GM23338 (cell line): ENCODE measurements around the gene BTBD9. TPM values are rescaled to one million over a fixed set of nuclear protein-coding genes. Genes with fewer than 3 reads are reported as not detected.

ENCODE experiments used
- ATAC-seq: fragments of 200-7000 bp; cut with Tn5 transposase; 3 replicates; pipeline ENCODE4 v1.9.1; 2020
- DNase-seq: peaks from one replicate; pipeline ENCODE4 v3.0.0-alpha.2; 2015; ENCODE audit warnings: low spot score
- H2AFZ ChIP-seq: fragments of 200-600 bp; sonication (generic); 2 replicates; pipeline ENCODE4 v1.8.0; 2016; ENCODE audit warnings: antibody characterized with exemption, mild to moderate bottlenecking, moderate library complexity
- H3F3A ChIP-seq: fragments of 200-600 bp; sonication (generic); replicated peaks from 2 replicates; pipeline ENCODE4 v1.8.0; 2017; ENCODE audit warnings: antibody characterized with exemption, mixed run types, low read depth
- H3K27ac ChIP-seq: fragments of 200-600 bp; sonication (generic); 2 replicates; pipeline ENCODE4 v1.6.1; 2016; ENCODE audit warnings: low read depth
- H3K27me3 ChIP-seq: fragments of 200-600 bp; sonication (generic); 2 replicates; pipeline ENCODE4 v1.8.0; 2016; ENCODE audit warnings: mild to moderate bottlenecking, mixed run types, moderate library complexity; ENCODE audit not compliant: insufficient read depth
- H3K36me3 ChIP-seq: fragments of 200-600 bp; sonication (generic); 2 replicates; pipeline ENCODE4 v1.8.0; 2016; ENCODE audit warnings: mild to moderate bottlenecking; ENCODE audit not compliant: insufficient read depth
- H3K4me1 ChIP-seq: fragments of 200-600 bp; sonication (generic); 2 replicates; pipeline ENCODE4 v1.8.0; 2016; ENCODE audit warnings: mild to moderate bottlenecking, moderate library complexity; ENCODE audit not compliant: insufficient read depth
- H3K4me2 ChIP-seq: fragments of 200-600 bp; sonication (generic); 2 replicates; pipeline ENCODE4 v1.7.1; 2017; ENCODE audit warnings: mixed run types
- H3K4me3 ChIP-seq: fragments of 200-600 bp; sonication (generic); 2 replicates; pipeline ENCODE4 v1.6.1; 2016; ENCODE audit warnings: mixed run types
- H3K79me2 ChIP-seq: fragments of 200-600 bp; sonication (generic); replicated peaks from 2 replicates; pipeline ENCODE4 v1.8.0; 2017; ENCODE audit warnings: mild to moderate bottlenecking; ENCODE audit not compliant: insufficient read depth
- H3K9me2 ChIP-seq: fragments of 200-600 bp; sonication (generic); 2 replicates; pipeline ENCODE4 v1.8.0; 2017; ENCODE audit not compliant: insufficient read depth
- H4K20me1 ChIP-seq: fragments of 200-600 bp; sonication (generic); replicated peaks from 2 replicates; pipeline ENCODE4 v1.8.0; 2017; ENCODE audit warnings: mild to moderate bottlenecking; ENCODE audit not compliant: insufficient read depth
- H3K27ac Mint-ChIP-seq: 2 replicates; pipeline ENCODE4 v1.8.0; 2020; ENCODE audit warnings: inconsistent platforms, mild to moderate bottlenecking, moderate library complexity, mixed read lengths
- H3K27me3 Mint-ChIP-seq: 3 replicates; pipeline ENCODE4 v1.8.0; 2022; ENCODE audit warnings: low read depth, mild to moderate bottlenecking, moderate library complexity, mixed read lengths, inconsistent platforms; ENCODE audit not compliant: insufficient read depth, poor library complexity
- H3K36me3 Mint-ChIP-seq: 3 replicates; pipeline ENCODE4 v1.8.0; 2021; ENCODE audit warnings: low read depth, mild to moderate bottlenecking, inconsistent platforms, moderate library complexity, mixed read lengths
- H3K4me1 Mint-ChIP-seq: 3 replicates; pipeline ENCODE4 v1.8.0; 2020; ENCODE audit warnings: mild to moderate bottlenecking, inconsistent platforms, mixed read lengths
- H3K4me3 Mint-ChIP-seq: 3 replicates; pipeline ENCODE4 v1.8.0; 2021; ENCODE audit warnings: moderate library complexity, mild to moderate bottlenecking, inconsistent platforms, mixed read lengths
- H3K9me3 Mint-ChIP-seq: 3 replicates; pipeline ENCODE4 v1.8.0; 2020; ENCODE audit warnings: moderate library complexity, mild to moderate bottlenecking, inconsistent platforms, mixed read lengths
- CREB1 ChIP-seq: fragments of 250-450 bp; sonication (Bioruptor Pico); IDR thresholded peaks from 2 replicates; pipeline ENCODE4 v1.5.0; 2020; ENCODE audit warnings: low read depth, mild to moderate bottlenecking, moderate library complexity
- CTCF ChIP-seq, 2 experiments: fragments of 200-600 bp in 1 of 2; sonication (generic) in 1 of 2; conservative IDR thresholded peaks; 2 replicates each; pipeline versions ENCODE4 v1.5.1 to v1.6.1; 2016 to 2017; ENCODE audit warnings: antibody characterized with exemption in 2 of 2, low read depth in 2 of 2, mild to moderate bottlenecking in 2 of 2, moderate library complexity in 1 of 2
- ETS1 ChIP-seq: IDR thresholded peaks from 2 replicates; pipeline ENCODE4 v1.6.1; 2016; ENCODE audit warnings: antibody characterized with exemption
- EZH2phosphoT487 ChIP-seq: fragments of 200-600 bp; sonication (generic); IDR thresholded peaks from one replicate; pipeline ENCODE4 v1.8.1; 2018; ENCODE audit warnings: antibody characterized with exemption; ENCODE audit not compliant: unreplicated experiment
- JUNB ChIP-seq: IDR thresholded peaks from one replicate; pipeline ENCODE4 v1.6.1; 2016; ENCODE audit warnings: antibody characterized with exemption; ENCODE audit not compliant: unreplicated experiment
- NANOG ChIP-seq: IDR thresholded peaks from 2 replicates; pipeline ENCODE4 v1.6.1; 2016; ENCODE audit warnings: antibody characterized with exemption, borderline replicate concordance
- POLR2AphosphoS5 ChIP-seq: IDR thresholded peaks from 2 replicates; pipeline ENCODE4 v1.6.1; 2016; ENCODE audit warnings: antibody characterized with exemption, low read depth
- REST ChIP-seq: IDR thresholded peaks from one replicate; pipeline ENCODE4 v1.6.1; 2018; ENCODE audit warnings: antibody characterized with exemption; ENCODE audit not compliant: unreplicated experiment
- STAT1 ChIP-seq: IDR thresholded peaks from one replicate; pipeline ENCODE4 v1.6.1; 2016; ENCODE audit warnings: antibody characterized with exemption; ENCODE audit not compliant: unreplicated experiment
- ZNF114 ChIP-seq: fragments of 250-450 bp; sonication (Bioruptor Pico); IDR thresholded peaks from 2 replicates; pipeline ENCODE4 v1.5.0; 2020; ENCODE audit warnings: mild to moderate bottlenecking, moderate library complexity
- ZNF331 ChIP-seq: fragments of 250-450 bp; sonication (Bioruptor Pico); IDR thresholded peaks from 2 replicates; pipeline ENCODE4 v1.5.0; 2020; ENCODE audit warnings: low read depth, mild to moderate bottlenecking, moderate library complexity
- polyA plus RNA-seq: library from polyadenylated mRNA; unstranded; fragments of >200 nt; fragmentation: Nextera tagmentation; extraction: Ambion mirVana; gene quantifications from 2 replicates; pipeline ENCODE4 v1.2.1, GENCODE V29; 2016
- total RNA-seq: library from RNA; depleted of rRNA; stranded (reverse); fragments of >200 nt; shearing (Covaris generic); gene quantifications from 2 replicates; pipeline ENCODE4 v1.2.3, GENCODE V29; 2014

Gene BTBD9
- total and polyA plus RNA-seq, 2 experiments from 2014 or later: 4.2 to 5.3 TPM

GRCh38 chr6:38503032-38503773 is 136.5 kb downstream of the BTBD9 start:
- no peak for TF ChIP-seq EZH2phosphoT487
- TF ChIP-seq CREB1 (CRISPR knock-in tag): no peak
- Mint-ChIP-seq H3K36me3 (no peaks in the 10 kb centered on the region), H3K9me3 (no peaks in the 10 kb centered on the region), H3K27me3 (no peaks in the 10 kb centered on the region), H3K4me3 (no peak overlapping the region), H3K27ac (no peak overlapping the region), H3K4me1 (no peaks in the 10 kb centered on the region)
- H3K4me3 ChIP-seq: no peak overlapping the region
- no peak overlapping the region for H3K27ac ChIP-seq
- peak overlapping the region; percentile 31; the same call in 1 of the 2 replicates for H3K4me2 ChIP-seq
- peaks cover 7% of the 10 kb centered on the region; the same call in 1 of the 2 replicates for H3K4me1 ChIP-seq
- no peaks in the 10 kb centered on the region for H3K79me2 ChIP-seq
- DNase-seq (no peak), ATAC-seq (peak; percentile 87)
- no peaks in the 10 kb centered on the region for H3F3A ChIP-seq
- no peaks in the 10 kb centered on the region for H4K20me1 ChIP-seq
- H3K9me2 ChIP-seq: no peaks in the 10 kb centered on the region
- H2AFZ ChIP-seq: 0 out of 2 replicates have a peak overlapping the region, but pooled peaks have one; percentile 57
- no peaks in the 10 kb centered on the region for H3K36me3 ChIP-seq
- no peaks in the 10 kb centered on the region for H3K27me3 ChIP-seq

- H2AFZ ChIP-seq: no peak overlapping the region
- ATAC-seq (no peak), DNase-seq (no peak)
- H3K27me3 Mint-ChIP-seq: no peaks in the 10 kb centered on the region
- no peaks in the 10 kb centered on the region for H3K9me2 ChIP-seq
- no peaks in the 10 kb centered on the region for H3K36me3 ChIP-seq
- no peaks in the 10 kb centered on the region for H3K27me3 ChIP-seq
- no peak overlapping the region for H3K4me3 ChIP-seq
- no peaks in the 10 kb centered on the region for H3K79me2 ChIP-seq
- H3K27ac ChIP-seq: no peak overlapping the region
- peaks cover 7% of the 10 kb centered on the region; the same call in 1 of the 2 replicates for H3K4me1 ChIP-seq
- H4K20me1 ChIP-seq: no peaks in the 10 kb centered on the region
- H3K4me2 ChIP-seq: no peak overlapping the region
- no peaks in the 10 kb centered on the region for H3F3A ChIP-seq
- no peak overlapping the region for H3K4me3 Mint-ChIP-seq
- no peak overlapping the region for H3K27ac Mint-ChIP-seq
- no peaks in the 10 kb centered on the region for H3K36me3 Mint-ChIP-seq
- H3K9me3 Mint-ChIP-seq: no peaks in the 10 kb centered on the region
- no peaks in the 10 kb centered on the region for H3K4me1 Mint-ChIP-seq
- TF ChIP-seq JUNB (no peak), CTCF (conservative IDR thresholded peaks at IDR 0.05; ENCODE audit: low read depth in 2 of 2) (no peak), EZH2phosphoT487 (no peak), POLR2AphosphoS5 (no peak), ZNF331 (no peak), STAT1 (no peak), NANOG (no peak), ETS1 (no peak), ZNF114 (CRISPR knock-in tag) (no peak), REST (no peak)
These were observed 137.3 kb downstream of the BTBD9 start for GRCh38 chr6:38502423-38502822.
